Fibroblast of lung (primary cell): ENCODE results near the gene UBA3. TPM values are rescaled to one million over a fixed set of nuclear protein-coding genes. Genes with fewer than 3 reads are reported as not detected.

Experiments used
- DNase-seq, 2 donors: peaks; one replicate each; pipeline versions ENCODE4 v3.0.0 to v3.0.0-alpha.2; 2010; ENCODE audit warnings: low read depth in 2 of 2
- H2AFZ ChIP-seq: 2 replicates; pipeline ENCODE4 v1.5.1; 2012; ENCODE audit warnings: low read length, control low read depth, inconsistent platforms
- H3K27ac ChIP-seq: 2 replicates; pipeline ENCODE4 v1.5.1; 2011; ENCODE audit warnings: low read length, control low read depth; ENCODE audit not compliant: insufficient read depth
- H3K27me3 ChIP-seq: 2 replicates; pipeline ENCODE4 v1.5.1; 2011; ENCODE audit warnings: mild to moderate bottlenecking, low read length; ENCODE audit not compliant: control insufficient read depth, insufficient read depth
- H3K36me3 ChIP-seq: 2 replicates; pipeline ENCODE4 v1.5.1; 2011; ENCODE audit warnings: low read length; ENCODE audit not compliant: control insufficient read depth, insufficient read depth
- H3K4me1 ChIP-seq: 2 replicates; pipeline ENCODE4 v1.5.1; 2011; ENCODE audit warnings: low read length; ENCODE audit not compliant: control insufficient read depth, insufficient read depth; ENCODE audit errors: extremely low read depth
- H3K4me2 ChIP-seq: 2 replicates; pipeline ENCODE4 v1.5.1; 2011; ENCODE audit warnings: low read length, control low read depth; ENCODE audit not compliant: insufficient read depth; ENCODE audit errors: extremely low read depth
- H3K4me3 ChIP-seq, 4 experiments: fragments of 200-600 bp in 1 of 4; sonication (generic) in 1 of 4; replicated peaks in 1 of 4; 2 replicates each; pipeline ENCODE4 v1.5.1; 2011 to 2016; ENCODE audit warnings: low read length in 4 of 4, low read depth in 3 of 4, mild to moderate bottlenecking in 3 of 4, control low read depth in 2 of 4, inconsistent platforms in 1 of 4, mixed read lengths in 1 of 4; ENCODE audit not compliant: insufficient read depth in 1 of 4; ENCODE audit errors: control extremely low read depth in 1 of 4
- H3K79me2 ChIP-seq: 2 replicates; pipeline ENCODE4 v1.5.1; 2012; ENCODE audit warnings: mild to moderate bottlenecking, low read length, inconsistent platforms; ENCODE audit not compliant: control insufficient read depth, insufficient read depth
- H3K9ac ChIP-seq: 2 replicates; pipeline ENCODE4 v1.5.1; 2011; ENCODE audit warnings: mild to moderate bottlenecking, low read length, control low read depth; ENCODE audit not compliant: insufficient read depth
- H3K9me3 ChIP-seq: 2 replicates; pipeline ENCODE4 v1.5.1; 2012; ENCODE audit warnings: low read depth, low read length; ENCODE audit not compliant: control insufficient read depth, insufficient read depth
- H4K20me1 ChIP-seq: 2 replicates; pipeline ENCODE4 v1.5.1; 2011; ENCODE audit warnings: low read length; ENCODE audit not compliant: control insufficient read depth, insufficient read depth; ENCODE audit errors: extremely low read depth
- EZH2 ChIP-seq: IDR thresholded peaks from 2 replicates; pipeline ENCODE4 v1.5.1; 2012; ENCODE audit warnings: low read length, control low read depth, mild to moderate bottlenecking; ENCODE audit errors: missing control alignments
- polyA plus RNA-seq, 2 donors: library from polyadenylated mRNA; depleted of rRNA in 1 of 2; stranded (reverse) in 1 of 2; unstranded in 1 of 2; fragments of >200 nt; gene quantifications; 2 replicates each; pipeline ENCODE4 v1.2.1, GENCODE V29; 2011 to 2012; ENCODE audit warnings: missing spikeins in 1 of 2
- total RNA-seq: library from RNA; depleted of rRNA; stranded (reverse); fragments of >200 nt; gene quantifications from 2 replicates; pipeline ENCODE4 v1.2.1, GENCODE V29; 2014
- TF ChIP-seq, protein P1 (sequence below), 2 donors: IDR thresholded peaks in 1 of 2; conservative IDR thresholded peaks in 1 of 2; 1 replicate in 1 of 2; 2 replicates in 1 of 2; pipeline ENCODE4 v1.5.1; 2011 to 2012; ENCODE audit warnings: low read length in 2 of 2, control low read depth in 1 of 2, inconsistent platforms in 1 of 2, low read depth in 1 of 2, mild to moderate bottlenecking in 1 of 2

The UBA3 gene
- total and polyA plus RNA-seq, 2 donors (not counting 1 experiment from before 2014, with no cell fraction given) = 93.3 to 95.4 TPM

DNA sequence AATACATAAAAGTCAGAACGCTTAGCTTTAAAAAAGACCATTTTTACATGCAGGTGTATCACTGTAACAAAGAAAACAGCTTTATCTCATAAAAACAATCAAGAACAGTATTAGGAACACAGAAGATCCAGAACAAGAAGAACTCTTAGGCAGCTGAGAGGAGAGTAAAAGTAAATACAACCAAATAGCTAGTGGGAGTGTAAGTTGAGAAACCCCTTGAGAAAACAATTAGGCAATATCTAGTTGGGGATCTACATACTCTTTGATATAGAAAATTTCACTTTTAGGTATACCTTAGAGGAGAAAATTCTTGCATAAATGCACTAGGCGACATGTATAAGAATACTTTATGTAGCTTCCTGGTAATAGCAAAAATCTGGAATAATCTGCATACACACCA, 35.6 kb downstream of the UBA3 start:
- peaks cover 7% of the 10 kb centered on the region for H3K36me3 ChIP-seq
- H3K4me1 ChIP-seq = no peaks in the 10 kb centered on the region
- DNase-seq = no peak
- H3K27me3 ChIP-seq = no peaks in the 10 kb centered on the region
- no peak overlapping the region for H3K27ac ChIP-seq
- no peaks in the 10 kb centered on the region for H3K9me3 ChIP-seq
- no peak overlapping the region for H3K4me2 ChIP-seq
- no peak for TF ChIP-seq EZH2
- TF ChIP-seq, protein P1, sequence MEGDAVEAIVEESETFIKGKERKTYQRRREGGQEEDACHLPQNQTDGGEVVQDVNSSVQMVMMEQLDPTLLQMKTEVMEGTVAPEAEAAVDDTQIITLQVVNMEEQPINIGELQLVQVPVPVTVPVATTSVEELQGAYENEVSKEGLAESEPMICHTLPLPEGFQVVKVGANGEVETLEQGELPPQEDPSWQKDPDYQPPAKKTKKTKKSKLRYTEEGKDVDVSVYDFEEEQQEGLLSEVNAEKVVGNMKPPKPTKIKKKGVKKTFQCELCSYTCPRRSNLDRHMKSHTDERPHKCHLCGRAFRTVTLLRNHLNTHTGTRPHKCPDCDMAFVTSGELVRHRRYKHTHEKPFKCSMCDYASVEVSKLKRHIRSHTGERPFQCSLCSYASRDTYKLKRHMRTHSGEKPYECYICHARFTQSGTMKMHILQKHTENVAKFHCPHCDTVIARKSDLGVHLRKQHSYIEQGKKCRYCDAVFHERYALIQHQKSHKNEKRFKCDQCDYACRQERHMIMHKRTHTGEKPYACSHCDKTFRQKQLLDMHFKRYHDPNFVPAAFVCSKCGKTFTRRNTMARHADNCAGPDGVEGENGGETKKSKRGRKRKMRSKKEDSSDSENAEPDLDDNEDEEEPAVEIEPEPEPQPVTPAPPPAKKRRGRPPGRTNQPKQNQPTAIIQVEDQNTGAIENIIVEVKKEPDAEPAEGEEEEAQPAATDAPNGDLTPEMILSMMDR (conservative IDR thresholded peaks at IDR 0.05 in 1 of 2, IDR thresholded peaks at IDR 0.05 in 1 of 2; ENCODE audit: low read depth in 1 of 2, low read length in 2 of 2) = no peak
- H3K4me3 ChIP-seq = no peak overlapping the region
- H3K9ac ChIP-seq = no peak overlapping the region
- H4K20me1 ChIP-seq = peaks cover under 1% of the 10 kb centered on the region
- H2AFZ ChIP-seq = no peak overlapping the region
- peaks cover 32% of the 10 kb centered on the region for H3K79me2 ChIP-seq

DNA sequence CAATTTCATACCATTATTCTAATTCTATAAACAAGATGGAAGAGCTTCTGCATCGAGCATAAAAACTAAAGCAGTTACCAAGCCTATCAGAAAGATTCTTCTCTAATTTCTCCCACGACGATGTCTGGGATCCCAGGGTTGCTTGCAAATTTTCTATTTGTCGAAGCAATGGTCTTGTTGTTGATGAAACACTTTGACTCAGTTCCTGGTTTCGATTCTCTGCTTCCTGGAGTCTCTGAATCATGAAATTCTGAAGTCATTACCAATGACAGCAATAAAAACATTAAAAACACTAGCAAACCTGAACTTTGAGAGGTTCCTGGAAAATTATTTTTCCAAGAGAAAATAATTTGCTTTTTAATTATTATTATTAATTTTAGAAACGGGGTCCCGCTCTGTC, 46.7 kb downstream of the UBA3 start:
- Histone ChIP-seq H3K4me2 (no peak overlapping the region), H3K9ac (no peak overlapping the region), H3K27ac (peak overlapping the region; percentile 43), H3K4me3 (no peak overlapping the region), H3K9me3 (no peaks in the 10 kb centered on the region), H2AFZ (no peak overlapping the region), H3K79me2 (no peaks in the 10 kb centered on the region), H3K36me3 (peaks cover 10% of the 10 kb centered on the region), H3K27me3 (no peaks in the 10 kb centered on the region), H4K20me1 (no peaks in the 10 kb centered on the region), H3K4me1 (no peaks in the 10 kb centered on the region)
- TF ChIP-seq, protein P1 (conservative IDR thresholded peaks at IDR 0.05 in 1 of 2, IDR thresholded peaks at IDR 0.05 in 1 of 2; ENCODE audit: low read depth in 1 of 2, low read length in 2 of 2) = no peak
- TF ChIP-seq EZH2 = no peak
- peak; percentile 10 to 53 for DNase-seq

DNA sequence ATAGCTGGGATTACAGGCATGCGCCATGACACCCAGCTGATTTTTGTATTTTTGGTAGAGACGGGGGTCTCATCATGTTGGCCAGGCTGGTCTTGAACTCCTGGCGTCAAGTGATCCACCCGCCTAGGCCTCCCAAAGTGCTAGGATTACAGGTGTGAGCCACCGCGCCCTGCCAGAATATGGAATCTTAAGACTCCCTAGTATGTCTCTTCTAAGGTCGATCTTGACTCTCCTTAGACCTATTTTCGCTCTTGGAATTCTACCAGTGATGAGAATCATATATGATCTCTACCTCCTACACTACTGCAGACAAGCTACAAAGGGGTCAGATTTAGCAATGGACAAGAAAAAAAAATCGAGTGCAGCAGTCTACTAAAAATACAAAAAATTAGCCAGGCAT, 47.4 kb downstream of the UBA3 start:
- Histone ChIP-seq H4K20me1 (no peaks in the 10 kb centered on the region), H3K4me2 (no peak overlapping the region), H2AFZ (no peak overlapping the region), H3K4me1 (no peaks in the 10 kb centered on the region), H3K79me2 (no peaks in the 10 kb centered on the region), H3K27ac (peak overlapping the region; percentile 5), H3K36me3 (peaks cover 9% of the 10 kb centered on the region), H3K9ac (no peak overlapping the region), H3K4me3 (no peak overlapping the region), H3K27me3 (no peaks in the 10 kb centered on the region), H3K9me3 (no peaks in the 10 kb centered on the region)
- DNase-seq = no peak
- no peak for TF ChIP-seq EZH2
- TF ChIP-seq, protein P1 (conservative IDR thresholded peaks at IDR 0.05 in 1 of 2, IDR thresholded peaks at IDR 0.05 in 1 of 2; ENCODE audit: low read depth in 1 of 2, low read length in 2 of 2) = no peak
